ENCODE data around the gene SMKR1.

SMKR1 gene

GRCh38 chr7:129561677-129562359, 59.5 kb downstream of the SMKR1 start:
- no peak for TF ChIP-seq CTCF (IDR thresholded peaks at IDR 0.05; ENCODE audit: low read depth, low read length)
- DNase-seq (ENCODE audit: low read depth in 2 of 2) = no peak

More at GRCh38 chr7:129561677-129562359, 59.5 kb downstream of the SMKR1 start:
- H3K4me3 ChIP-seq (replicated peaks in 1 of 2; ENCODE audit: low read depth in 2 of 2, low read length in 2 of 2) = no peak overlapping the region

Measured in cardiac fibroblast (primary cell).